ENCODE data around the gene GRK5. TPM values are rescaled to one million over a fixed set of nuclear protein-coding genes. Genes with fewer than 3 reads are reported as not detected.

The GRK5 gene
- total RNA-seq, 1 donor: 1.8 TPM

DNA sequence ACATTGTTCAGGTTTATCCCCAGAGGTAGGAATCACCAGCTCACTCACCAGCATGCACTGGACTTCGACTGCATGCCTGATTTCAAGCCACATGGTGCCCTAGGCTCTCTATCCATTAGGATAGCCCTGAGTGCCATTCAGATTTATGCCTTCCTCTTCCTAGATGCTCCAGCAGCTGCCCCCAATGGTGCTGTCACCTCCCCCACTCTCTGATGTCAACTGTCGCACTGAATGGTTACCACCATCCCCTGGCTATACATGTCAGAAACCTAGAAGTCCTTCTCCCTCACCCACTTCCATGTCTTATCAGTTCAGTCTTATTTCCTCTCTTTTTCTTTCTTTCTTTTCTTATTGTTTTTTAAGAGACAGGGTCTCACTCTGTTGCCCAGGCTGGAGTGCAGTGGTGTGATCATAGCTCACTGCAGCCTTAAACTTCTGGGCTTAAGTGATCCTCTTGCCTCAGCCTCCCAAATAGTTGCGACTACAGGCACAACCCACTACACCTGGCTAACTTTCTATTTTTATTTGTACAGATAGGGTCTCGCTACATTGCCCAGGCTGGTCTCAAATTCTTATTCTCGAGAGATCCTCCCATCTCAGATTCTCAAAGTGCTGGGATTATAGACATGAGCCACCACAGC lies 44.8 kb upstream of the GRK5 start:
- peaks cover 8% of the 10 kb centered on the region for H3K4me1 ChIP-seq (ENCODE audit: insufficient read depth, low read length)
- no peaks in the 10 kb centered on the region for H3K27me3 ChIP-seq (ENCODE audit: insufficient read depth, low read length)
- DNase-seq (ENCODE audit: insufficient read length, low spot score, missing footprints): no peak
- H3K4me2 ChIP-seq (ENCODE audit: insufficient read depth, low read length): no peak overlapping the region
- no peak for TF ChIP-seq CTCF (IDR thresholded peaks at IDR 0.05; ENCODE audit: extremely low read depth, low read depth, low read length)
- H2AFZ ChIP-seq (ENCODE audit: low read length): no peak overlapping the region
- no peak overlapping the region for H3K27ac ChIP-seq (ENCODE audit: low read depth, low read length)
- H3K4me3 ChIP-seq (ENCODE audit: insufficient read depth, low read length): no peak overlapping the region
- no peaks in the 10 kb centered on the region for H4K20me1 ChIP-seq (ENCODE audit: insufficient read depth, low read length)
- no peaks in the 10 kb centered on the region for H3K79me2 ChIP-seq (ENCODE audit: insufficient read depth, low read length)
- no peaks in the 10 kb centered on the region for H3K9me3 ChIP-seq (ENCODE audit: low read depth, low read length)
- peaks cover 20% of the 10 kb centered on the region for H3K36me3 ChIP-seq (ENCODE audit: insufficient read depth, low read length)

- Histone ChIP-seq H3K4me1 (ENCODE audit: insufficient read depth, low read length) (peaks cover 8% of the 10 kb centered on the region), H4K20me1 (ENCODE audit: insufficient read depth, low read length) (no peaks in the 10 kb centered on the region), H3K4me3 (ENCODE audit: insufficient read depth, low read length) (peak within 1 kb of the TSS; percentile 91), H3K27me3 (ENCODE audit: insufficient read depth, low read length) (no peaks in the 10 kb centered on the region), H3K27ac (ENCODE audit: low read depth, low read length) (peak within 1 kb of the TSS; percentile 78), H3K9me3 (ENCODE audit: low read depth, low read length) (no peaks in the 10 kb centered on the region), H3K36me3 (ENCODE audit: insufficient read depth, low read length) (peaks cover 34% of the 10 kb centered on the region), H3K4me2 (ENCODE audit: insufficient read depth, low read length) (peak within 1 kb of the TSS; percentile 97), H3K79me2 (ENCODE audit: insufficient read depth, low read length) (no peaks in the 10 kb centered on the region), H2AFZ (ENCODE audit: low read length) (peak within 1 kb of the TSS; percentile 97)
- no peak for TF ChIP-seq CTCF (IDR thresholded peaks at IDR 0.05; ENCODE audit: extremely low read depth, low read depth, low read length)
- peak; percentile 96 for DNase-seq (ENCODE audit: insufficient read length, low spot score, missing footprints)
Measured at GRCh38 chr10:119165171-119166117, 41.9 kb upstream of the GRK5 start, which contains the start of gene SFXN4. Gene SFXN4, minus strand, starts transcription at chr10:119165714. Its CDS starts 67 bp downstream, at chr10:119165647.

DNA sequence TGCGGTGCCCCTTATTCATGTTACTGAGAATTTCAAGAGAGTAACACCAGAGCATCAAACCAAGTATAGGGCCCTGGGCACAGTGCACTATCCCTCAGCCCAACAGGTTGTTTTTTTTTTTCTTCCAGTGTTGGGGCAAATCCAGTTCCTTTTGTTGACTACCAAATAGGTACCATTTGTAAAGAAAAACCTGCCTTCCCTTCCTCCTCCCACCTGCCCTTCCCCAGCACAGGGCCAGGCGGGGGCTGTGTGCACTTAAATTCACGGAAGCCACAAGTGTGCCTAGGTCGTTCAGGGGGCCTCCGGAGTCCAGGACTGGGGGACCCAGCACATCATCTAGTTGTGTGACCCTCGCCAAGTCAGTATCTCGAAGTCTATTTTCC lies 41.3 kb upstream of the GRK5 start:
- Histone ChIP-seq H4K20me1 (ENCODE audit: insufficient read depth, low read length) (no peaks in the 10 kb centered on the region), H3K4me2 (ENCODE audit: insufficient read depth, low read length) (peak overlapping the region; percentile 97), H3K36me3 (ENCODE audit: insufficient read depth, low read length) (peaks cover 37% of the 10 kb centered on the region), H3K27ac (ENCODE audit: low read depth, low read length) (peak overlapping the region; percentile 78), H3K9me3 (ENCODE audit: low read depth, low read length) (no peaks in the 10 kb centered on the region), H3K4me3 (ENCODE audit: insufficient read depth, low read length) (peak overlapping the region; percentile 91), H2AFZ (ENCODE audit: low read length) (peak overlapping the region; percentile 97), H3K79me2 (ENCODE audit: insufficient read depth, low read length) (no peaks in the 10 kb centered on the region), H3K4me1 (ENCODE audit: insufficient read depth, low read length) (peaks cover 8% of the 10 kb centered on the region), H3K27me3 (ENCODE audit: insufficient read depth, low read length) (no peaks in the 10 kb centered on the region)
- no peak for TF ChIP-seq CTCF (IDR thresholded peaks at IDR 0.05; ENCODE audit: extremely low read depth, low read depth, low read length)
- no peak for DNase-seq (ENCODE audit: insufficient read length, low spot score, missing footprints)

- Histone ChIP-seq H4K20me1 (ENCODE audit: insufficient read depth, low read length) (no peaks in the 10 kb centered on the region), H3K36me3 (ENCODE audit: insufficient read depth, low read length) (peaks cover 42% of the 10 kb centered on the region), H3K9me3 (ENCODE audit: low read depth, low read length) (no peaks in the 10 kb centered on the region), H3K27me3 (ENCODE audit: insufficient read depth, low read length) (no peaks in the 10 kb centered on the region), H3K4me3 (ENCODE audit: insufficient read depth, low read length) (no peak overlapping the region), H3K79me2 (ENCODE audit: insufficient read depth, low read length) (peaks cover 1% of the 10 kb centered on the region), H3K4me1 (ENCODE audit: insufficient read depth, low read length) (peaks cover 8% of the 10 kb centered on the region), H2AFZ (ENCODE audit: low read length) (no peak overlapping the region), H3K27ac (ENCODE audit: low read depth, low read length) (no peak overlapping the region), H3K4me2 (ENCODE audit: insufficient read depth, low read length) (peak overlapping the region; percentile 97)
- TF ChIP-seq CTCF (IDR thresholded peaks at IDR 0.05; ENCODE audit: extremely low read depth, low read depth, low read length): no peak
- DNase-seq (ENCODE audit: insufficient read length, low spot score, missing footprints): no peak
Measured at GRCh38 chr10:119166564-119166963, 40.8 kb upstream of the GRK5 start.
